Endothelial cell of umbilical vein (primary cell): ENCODE results near the gene TPCN1. TPM values are rescaled to one million over a fixed set of nuclear protein-coding genes. Genes with fewer than 3 reads are reported as not detected.

Experiments
- BruUV-seq: library from RNA; stranded (reverse); fragments of 400-500 nt; replicated peaks from 2 replicates; lab custom pipeline; 2021; lab: Mats Ljungman, UMichigan
- CTCF ChIA-PET: fragments of 300-600, 350-600 bp; sonication (Branson Sonifier 250); formaldehyde crosslinking; loops from one replicate; lab custom pipeline; 2021; ENCODE audit warnings: antibody characterized with exemption, inconsistent platforms; lab: Charles Lee
- POLR2A ChIA-PET: fragments of 300-600, 350-600 bp; sonication (Branson Sonifier 250); formaldehyde crosslinking; loops from one replicate; lab custom pipeline; 2021; ENCODE audit warnings: antibody characterized with exemption, inconsistent platforms; lab: Charles Lee
- DNase-seq: peaks from one replicate; pipeline ENCODE4 v3.0.0-alpha.2; 2011; ENCODE audit warnings: low read depth, low spot score
- FAIRE-seq: peaks from 2 replicates; lab custom pipeline; 2011; peaks lifted over from hg19 to GRCh38; lab: Jason Lieb, UNC
- H2AFZ ChIP-seq: 2 replicates; pipeline ENCODE4 v1.6.0; 2012; ENCODE audit warnings: low read depth, low read length, control low read depth, inconsistent platforms
- H3K27ac ChIP-seq: 2 replicates; pipeline ENCODE4 v1.5.1; 2011; ENCODE audit warnings: low read depth, mild to moderate bottlenecking, control low read depth, low read length, moderate library complexity; ENCODE audit not compliant: insufficient read depth
- H3K27me3 ChIP-seq, 2 experiments: 2 replicates each; pipeline versions ENCODE4 v1.6.0 to v1.6.1; 2011; ENCODE audit warnings: low read length in 2 of 2, mixed read lengths in 1 of 2; ENCODE audit not compliant: control insufficient read depth in 2 of 2, insufficient read depth in 2 of 2
- H3K36me3 ChIP-seq, 2 experiments: 2 replicates in 1 of 2; 3 replicates in 1 of 2; pipeline ENCODE4 v1.5.1; 2011; ENCODE audit warnings: low read length in 2 of 2, mild to moderate bottlenecking in 1 of 2, moderate library complexity in 1 of 2; ENCODE audit not compliant: control insufficient read depth in 2 of 2, insufficient read depth in 2 of 2; ENCODE audit errors: extremely low read depth in 1 of 2
- H3K4me1 ChIP-seq: 3 replicates; pipeline ENCODE4 v1.5.1; 2011; ENCODE audit warnings: mild to moderate bottlenecking, low read length; ENCODE audit not compliant: control insufficient read depth, insufficient read depth; ENCODE audit errors: extremely low read depth
- H3K4me2 ChIP-seq: 2 replicates; pipeline ENCODE4 v1.6.1; 2011; ENCODE audit warnings: low read length, control low read depth, mixed read lengths; ENCODE audit not compliant: insufficient read depth
- H3K4me3 ChIP-seq, 3 experiments: fragments of 200-600 bp in 1 of 3; sonication (generic), shearing (Covaris generic) in 1 of 3; replicated peaks in 1 of 3; 2 replicates each; pipeline ENCODE4 v1.5.1; 2011 to 2016; ENCODE audit warnings: control low read depth in 3 of 3, low read length in 3 of 3, mild to moderate bottlenecking in 2 of 3, inconsistent platforms in 1 of 3, low read depth in 1 of 3, moderate library complexity in 1 of 3; ENCODE audit not compliant: insufficient read depth in 1 of 3
- H3K79me2 ChIP-seq: 2 replicates; pipeline ENCODE4 v1.6.0; 2012; ENCODE audit warnings: low read length, inconsistent platforms; ENCODE audit not compliant: control insufficient read depth, insufficient read depth
- H3K9ac ChIP-seq: replicated peaks from 2 replicates; pipeline ENCODE3; 2011; ENCODE audit warnings: low read length, control low read depth; ENCODE audit not compliant: insufficient read depth; ENCODE audit errors: extremely low read depth
- H3K9me1 ChIP-seq: replicated peaks from 3 replicates; pipeline ENCODE4 v1.6.0; 2011; ENCODE audit warnings: mild to moderate bottlenecking, low read length; ENCODE audit not compliant: control insufficient read depth, insufficient read depth; ENCODE audit errors: extremely low read depth
- H3K9me3 ChIP-seq: replicated peaks from 2 replicates; pipeline ENCODE4 v1.5.1; 2012; ENCODE audit warnings: low read length, inconsistent platforms; ENCODE audit not compliant: control insufficient read depth, insufficient read depth
- H4K20me1 ChIP-seq: replicated peaks from 2 replicates; pipeline ENCODE3; 2011; ENCODE audit warnings: mild to moderate bottlenecking, low read length; ENCODE audit not compliant: control insufficient read depth, insufficient read depth; ENCODE audit errors: extremely low read depth
- EZH2 ChIP-seq: IDR thresholded peaks from 2 replicates; pipeline ENCODE4 v1.6.1; 2012; ENCODE audit warnings: borderline replicate concordance, low read depth, mild to moderate bottlenecking, moderate library complexity, low read length, inconsistent platforms; ENCODE audit not compliant: severe bottlenecking
- FOS ChIP-seq: IDR thresholded peaks from 2 replicates; pipeline ENCODE4 v1.6.1; 2011; ENCODE audit warnings: mild to moderate bottlenecking, low read length, moderate library complexity, borderline replicate concordance; ENCODE audit not compliant: insufficient read depth
- GATA2 ChIP-seq: IDR thresholded peaks from 2 replicates; pipeline ENCODE4 v1.7.0; 2011; ENCODE audit warnings: low read depth, mild to moderate bottlenecking, moderate library complexity, mixed read lengths, low read length; ENCODE audit not compliant: insufficient read length, insufficient read depth
- JUN ChIP-seq: IDR thresholded peaks from 2 replicates; pipeline ENCODE4 v1.6.1; 2011; ENCODE audit warnings: borderline replicate concordance, low read depth; ENCODE audit not compliant: insufficient read length, insufficient read depth
- MYC ChIP-seq: IDR thresholded peaks from one replicate; pipeline ENCODE4 v1.6.1; 2011; ENCODE audit warnings: mild to moderate bottlenecking, low read depth, low read length
- POLR2A ChIP-seq: IDR thresholded peaks from 2 replicates; pipeline ENCODE4 v1.6.1; 2012; ENCODE audit warnings: low read depth, mild to moderate bottlenecking, control low read depth, low read length
- POLR2AphosphoS5 ChIP-seq: IDR thresholded peaks from 2 replicates; pipeline ENCODE4 v1.6.1; 2012; ENCODE audit warnings: low read depth, mild to moderate bottlenecking, control low read depth, low read length, moderate library complexity; ENCODE audit not compliant: insufficient read depth
- dilution Hi-C: fragments of 300-500 bp; cut with MboI; formaldehyde crosslinking; loops from one replicate; pipeline ENCODE4 v1.15.0; 2019; ENCODE audit warnings: low sequenced_read_pairs; ENCODE audit not compliant: extremely low pct_ligation_motif_present
- intact Hi-C: fragments of 100-400 bp; cut with micrococcal nuclease; formaldehyde crosslinking; loops from one replicate; pipeline ENCODE4 v1.10.0; 2022
- polyA plus RNA-seq, 4 experiments: library from polyadenylated mRNA; depleted of rRNA in 3 of 4; stranded (reverse) in 3 of 4; unstranded in 1 of 4; fragments of >200 nt; gene quantifications; 2 replicates each; pipeline versions ENCODE4 v1.2.1 to v1.2.3, GENCODE V29; 2011 to 2012; ENCODE audit warnings: missing spikeins in 1 of 4
- total RNA-seq: library from RNA; stranded (reverse); gene quantifications from 2 replicates; pipeline ENCODE4 v1.2.3, GENCODE V29; 2021
- TF ChIP-seq, protein P1 (sequence below): IDR thresholded peaks from 2 replicates; pipeline ENCODE4 v1.6.1; 2011; ENCODE audit not compliant: insufficient read depth, insufficient read length

The TPCN1 gene
- total and polyA plus RNA-seq, 2 donors (not counting 3 experiments of a cell fraction or from before 2014, with no cell fraction given): 19.5 to 28.3 TPM

DNA sequence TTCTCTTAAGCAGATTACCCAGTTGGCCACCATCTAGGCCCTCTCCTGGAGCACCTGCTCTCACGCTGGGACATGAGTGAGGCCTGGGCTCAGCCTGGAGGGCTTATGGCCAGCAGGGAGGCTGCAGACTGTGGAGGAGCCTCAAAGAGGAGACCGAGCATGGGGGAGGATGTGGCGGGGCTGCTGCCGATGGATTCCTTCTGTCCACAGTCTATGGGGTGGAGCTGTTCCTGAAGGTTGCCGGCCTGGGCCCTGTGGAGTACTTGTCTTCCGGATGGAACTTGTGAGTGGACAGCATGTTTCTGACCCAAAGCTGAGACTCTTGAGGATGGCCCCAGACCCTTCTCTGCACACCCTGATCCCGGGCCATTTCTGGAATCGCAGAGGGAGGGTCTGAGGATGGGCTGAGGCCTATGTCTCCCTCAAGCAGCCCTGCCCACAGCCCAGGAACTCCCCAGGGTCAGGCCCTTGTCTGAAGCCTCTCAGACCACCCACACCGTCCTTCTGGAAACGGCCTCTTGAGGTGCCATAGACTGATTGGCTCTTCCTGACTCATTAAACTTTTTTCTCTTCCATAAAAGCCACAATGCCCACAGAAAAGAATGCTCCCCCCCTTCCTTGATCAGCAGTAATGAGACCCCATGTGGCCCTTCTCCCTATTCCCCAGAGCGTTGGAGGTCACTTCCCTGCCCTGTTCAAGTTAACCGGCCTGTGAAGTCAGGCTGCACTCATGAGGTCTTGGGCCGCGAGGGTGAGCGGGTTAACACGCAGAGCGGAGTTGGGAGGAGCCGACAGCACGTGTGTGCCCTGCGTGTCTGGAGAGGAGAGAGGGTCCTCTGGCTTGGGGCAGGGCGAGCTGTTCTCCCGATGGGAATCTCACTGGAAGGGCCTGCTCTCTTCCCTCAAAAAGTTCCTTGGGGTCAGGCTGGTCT lies 64.7 kb downstream of the TPCN1 start:
- ChIA-PET CTCF (no interaction called here), POLR2A (interaction anchor here (0.5 kb wide), 1 partner anchor 89 kb away, joined by 3 read pairs; no protein-coding TSS in a partner anchor)
- dilution Hi-C loops: no loop called here
- FAIRE-seq (no peak), DNase-seq (no peak)
- Histone ChIP-seq H3K9ac (no peak overlapping the region), H2AFZ (no peak overlapping the region), H3K4me1 (no peaks in the 10 kb centered on the region), H3K27ac (no peak overlapping the region), H3K79me2 (no peaks in the 10 kb centered on the region), H3K4me3 (no peak overlapping the region), H3K9me3 (no peaks in the 10 kb centered on the region), H3K27me3 (no peaks in the 10 kb centered on the region), H3K36me3 (no peaks in the 10 kb centered on the region), H3K9me1 (no peaks in the 10 kb centered on the region), H3K4me2 (no peak overlapping the region), H4K20me1 (no peaks in the 10 kb centered on the region)
- intact Hi-C loops: no loop called here
- no peak for TF ChIP-seq FOS
- no peak for TF ChIP-seq EZH2
- TF ChIP-seq, protein P1, sequence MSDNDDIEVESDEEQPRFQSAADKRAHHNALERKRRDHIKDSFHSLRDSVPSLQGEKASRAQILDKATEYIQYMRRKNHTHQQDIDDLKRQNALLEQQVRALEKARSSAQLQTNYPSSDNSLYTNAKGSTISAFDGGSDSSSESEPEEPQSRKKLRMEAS: no peak
- no peak for TF ChIP-seq POLR2A
- no peak for TF ChIP-seq GATA2
- no peak for TF ChIP-seq MYC
- no peak for TF ChIP-seq JUN
- no peak for TF ChIP-seq POLR2AphosphoS5
- BruUV-seq: no TSS peak
